Activated T-cell treated with anti-CD3 and anti-CD28 coated beads, Interleukin-2, amount 50 U/mL, for 24 hours (primary cell): Measurements from ENCODE around the gene WDR88.
"Not testable (repeated sequence)": the region's sequence is repeated elsewhere in the genome, so short reads cannot be mapped to it uniquely, and the experiment has no call there.

Experiments
- DNase-seq: peaks from one replicate; pipeline ENCODE4 v3.0.0-alpha.2; 2020
- H3K27ac Mint-ChIP-seq: 2 replicates; pipeline ENCODE4 v1.8.0; 2020; ENCODE audit warnings: mild to moderate bottlenecking, mixed read lengths
- H3K27me3 Mint-ChIP-seq: 2 replicates; pipeline ENCODE4 v1.8.0; 2020; ENCODE audit warnings: mixed read lengths
- H3K36me3 Mint-ChIP-seq: 2 replicates; pipeline ENCODE4 v1.8.0; 2020; ENCODE audit warnings: low read depth, mixed read lengths
- H3K4me1 Mint-ChIP-seq: 2 replicates; pipeline ENCODE4 v1.8.0; 2020; ENCODE audit warnings: low read depth, mixed read lengths
- H3K4me3 Mint-ChIP-seq: 2 replicates; pipeline ENCODE4 v1.8.0; 2020; ENCODE audit warnings: mild to moderate bottlenecking, moderate library complexity, mixed read lengths
- H3K9me3 Mint-ChIP-seq: 2 replicates; pipeline ENCODE4 v1.8.0; 2020; ENCODE audit warnings: mixed read lengths

The WDR88 gene

GRCh38 chr19:33171916-33172359 lies 40.0 kb downstream of the WDR88 start:
- Mint-ChIP-seq H3K4me3 (no peak overlapping the region), H3K27ac (no peak overlapping the region), H3K9me3 (peaks cover 13% of the 10 kb centered on the region), H3K36me3 (peaks cover 24% of the 10 kb centered on the region), H3K4me1 (peaks cover 40% of the 10 kb centered on the region), H3K27me3 (peaks cover 2% of the 10 kb centered on the region)
- DNase-seq, result no peak

DNA sequence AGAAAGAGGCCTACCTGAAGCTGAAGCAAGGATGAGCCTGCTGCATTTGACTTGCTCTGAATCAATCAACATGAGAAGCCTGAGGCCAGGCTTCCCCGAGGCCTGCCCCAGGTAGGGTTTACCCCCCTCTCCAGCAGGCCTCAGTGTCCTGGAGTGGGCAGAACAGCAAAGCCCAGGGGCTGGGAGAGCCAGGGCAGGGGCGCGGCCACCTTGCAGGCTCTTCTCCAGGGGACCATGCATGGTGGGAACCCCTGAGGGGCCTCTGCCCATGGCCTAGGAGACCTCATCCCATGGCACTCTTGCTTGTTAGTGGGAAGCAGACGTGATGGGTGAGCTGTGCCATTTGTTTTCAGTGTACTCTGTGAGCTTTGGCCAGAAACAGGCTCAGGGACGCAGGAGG lies 42.3 kb downstream of the WDR88 start:
- peaks cover under 1% of the 10 kb centered on the region for H3K9me3 Mint-ChIP-seq
- H3K4me3 Mint-ChIP-seq, result no peak overlapping the region
- peaks cover 2% of the 10 kb centered on the region for H3K27me3 Mint-ChIP-seq
- peaks cover 16% of the 10 kb centered on the region for H3K36me3 Mint-ChIP-seq
- DNase-seq, result no peak
- H3K27ac Mint-ChIP-seq, result no peak overlapping the region
- H3K4me1 Mint-ChIP-seq, result peaks cover 51% of the 10 kb centered on the region

DNA sequence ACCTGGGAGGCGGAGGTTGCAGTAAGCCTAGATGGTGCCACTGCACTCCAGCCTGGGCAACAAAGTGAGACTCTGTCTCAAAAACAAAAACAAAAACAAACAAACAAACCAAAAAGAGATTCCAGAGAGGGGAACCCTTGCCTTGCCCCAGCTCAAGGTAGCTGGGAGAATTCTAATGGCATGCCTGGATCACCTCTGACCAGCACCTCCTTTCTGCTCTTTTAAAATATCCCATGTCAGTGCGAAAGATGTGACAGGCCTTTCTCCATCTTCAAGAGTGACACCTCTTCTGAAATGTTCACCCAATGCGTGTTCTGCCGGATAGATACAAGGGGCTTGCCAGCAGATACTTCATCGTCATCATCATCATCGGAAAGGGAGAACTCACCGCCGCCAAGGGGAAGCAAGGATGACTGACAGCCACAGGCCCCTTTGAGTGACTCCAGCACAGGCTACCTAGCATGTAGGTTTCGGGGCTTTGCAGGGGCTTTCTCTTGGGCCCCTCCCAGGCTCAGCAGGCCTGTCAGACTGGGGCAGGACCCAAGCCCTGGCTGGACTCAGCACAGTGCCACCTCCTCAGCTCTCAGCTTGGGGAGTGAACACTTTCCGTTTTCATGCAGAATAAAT lies 43.4 kb downstream of the WDR88 start:
- Mint-ChIP-seq H3K9me3 (no peaks in the 10 kb centered on the region), H3K27me3 (peaks cover 2% of the 10 kb centered on the region), H3K4me3 (peak overlapping the region; percentile 94), H3K27ac (peak overlapping the region; percentile 97), H3K36me3 (peaks cover 14% of the 10 kb centered on the region), H3K4me1 (peaks cover 51% of the 10 kb centered on the region)
- DNase-seq, result no peak

DNA sequence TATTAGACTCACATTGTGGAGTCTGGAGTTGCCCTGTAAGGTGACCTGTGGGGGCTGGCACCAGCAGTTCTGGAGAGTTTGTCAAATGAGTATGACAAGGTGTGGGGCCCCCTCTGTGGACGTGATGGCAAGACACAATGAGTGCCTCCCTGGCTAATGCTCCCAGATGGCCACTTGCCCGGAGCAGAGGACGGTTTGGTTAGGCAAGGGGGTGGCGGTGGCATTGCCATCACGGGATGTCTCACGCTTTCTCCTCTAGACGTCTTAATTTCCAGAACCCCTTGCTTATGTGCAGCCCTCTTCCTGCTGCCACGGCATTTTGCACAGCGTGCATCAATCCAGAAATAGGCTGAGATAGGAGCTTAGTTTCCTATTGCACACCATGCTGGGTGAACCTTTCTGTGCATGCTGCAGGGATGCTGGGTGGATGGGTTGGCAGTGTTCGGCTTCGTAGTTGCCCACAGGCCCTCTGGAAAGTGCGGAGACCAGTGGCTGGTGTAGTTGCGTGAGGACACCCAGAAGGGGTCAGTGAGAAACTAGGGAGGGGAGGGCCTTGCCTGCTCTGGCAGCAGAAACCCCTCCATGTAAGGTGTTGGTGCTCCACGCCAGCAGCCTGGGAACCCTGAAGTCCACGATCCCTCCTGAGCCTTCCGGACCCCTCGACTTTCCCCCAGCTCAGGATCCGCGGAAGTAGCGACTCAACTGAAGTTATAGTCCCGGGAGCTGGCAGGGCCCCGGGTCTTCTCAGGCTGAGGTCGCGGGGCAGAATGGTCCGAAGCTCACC lies 44.2 kb downstream of the WDR88 start:
- no peak for DNase-seq
- Mint-ChIP-seq H3K9me3 (no peaks in the 10 kb centered on the region), H3K36me3 (peaks cover 14% of the 10 kb centered on the region), H3K4me3 (peak overlapping the region; percentile 94), H3K27me3 (peaks cover 2% of the 10 kb centered on the region), H3K4me1 (peaks cover 51% of the 10 kb centered on the region), H3K27ac (peak overlapping the region; percentile 97)

- Mint-ChIP-seq H3K4me1 (peaks cover 51% of the 10 kb centered on the region), H3K9me3 (no peaks in the 10 kb centered on the region), H3K36me3 (peaks cover 14% of the 10 kb centered on the region), H3K27me3 (peaks cover 2% of the 10 kb centered on the region), H3K27ac (peak overlapping the region; percentile 97), H3K4me3 (peak overlapping the region; percentile 94)
- DNase-seq, result peak; percentile 99
These were observed 44.9 kb downstream of the WDR88 start for GRCh38 chr19:33176670-33177416.

- peak overlapping the region; percentile 94 for H3K4me3 Mint-ChIP-seq
- peaks cover 2% of the 10 kb centered on the region for H3K27me3 Mint-ChIP-seq
- peaks cover 9% of the 10 kb centered on the region for H3K36me3 Mint-ChIP-seq
- peak overlapping the region; percentile 97 for H3K27ac Mint-ChIP-seq
- peaks cover 45% of the 10 kb centered on the region for H3K4me1 Mint-ChIP-seq
- H3K9me3 Mint-ChIP-seq, result no peaks in the 10 kb centered on the region
- DNase-seq, result no peak
These were observed 45.6 kb downstream of the WDR88 start for GRCh38 chr19:33177417-33177979.

DNA sequence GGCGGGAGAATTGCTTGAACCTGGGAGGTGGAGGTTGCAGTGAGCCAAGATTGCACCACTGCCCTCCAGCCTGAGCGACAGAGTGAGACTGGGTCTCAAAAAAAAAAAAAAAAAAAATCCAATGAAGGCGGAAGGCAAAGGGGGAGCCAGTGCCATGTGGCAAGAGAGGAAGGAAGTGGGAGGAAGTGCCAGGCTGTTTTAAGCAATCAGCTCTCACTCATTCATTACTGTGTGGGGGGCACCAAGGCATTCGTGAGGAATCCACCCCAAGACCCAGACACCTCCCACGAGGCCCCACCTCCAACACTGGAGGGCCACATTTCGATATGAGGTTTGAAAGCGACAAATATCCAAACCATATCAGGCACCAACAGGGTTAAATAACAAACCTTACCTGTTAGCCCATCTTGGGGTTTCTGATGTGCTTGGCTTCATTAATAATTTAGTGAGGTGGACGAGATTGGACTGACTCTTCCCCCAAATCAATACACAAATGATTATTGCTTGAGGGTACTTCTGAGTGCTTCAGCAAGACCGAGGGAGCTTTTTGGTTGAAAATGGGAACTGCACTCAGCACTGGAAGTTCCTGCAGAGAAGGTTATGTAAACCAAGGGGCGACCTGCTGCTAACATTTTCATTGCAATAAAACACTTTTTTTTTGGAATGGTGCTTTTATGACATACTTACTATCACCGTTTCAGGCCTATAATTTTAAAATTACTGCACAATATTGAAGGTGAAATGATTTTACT lies 54.7 kb downstream of the WDR88 start:
- no peak for DNase-seq
- peaks cover 10% of the 10 kb centered on the region for H3K4me1 Mint-ChIP-seq
- no peak overlapping the region for H3K4me3 Mint-ChIP-seq
- no peaks in the 10 kb centered on the region for H3K9me3 Mint-ChIP-seq
- peaks cover 7% of the 10 kb centered on the region for H3K27me3 Mint-ChIP-seq
- no peak overlapping the region for H3K27ac Mint-ChIP-seq
- H3K36me3 Mint-ChIP-seq, result no peaks in the 10 kb centered on the region

DNA sequence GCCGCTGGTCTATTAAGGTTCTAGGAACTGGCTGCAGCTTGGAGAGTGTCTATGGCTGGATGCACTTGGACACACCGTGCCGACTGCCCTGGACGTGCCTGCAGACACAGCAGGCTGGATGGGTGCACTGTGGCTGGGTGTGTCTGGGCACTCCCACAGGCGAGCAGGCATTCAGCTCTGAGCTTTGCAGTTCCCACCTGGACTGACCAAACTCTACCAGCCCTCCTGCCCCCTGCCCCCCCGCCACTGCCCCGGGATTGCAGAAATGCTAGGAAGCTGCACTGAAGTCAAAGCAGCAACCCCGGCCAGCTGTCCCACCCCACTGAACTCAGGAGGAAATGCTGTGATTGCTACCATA lies 55.2 kb downstream of the WDR88 start:
- no peak overlapping the region for H3K4me3 Mint-ChIP-seq
- peaks cover 13% of the 10 kb centered on the region for H3K27me3 Mint-ChIP-seq
- H3K36me3 Mint-ChIP-seq, result no peaks in the 10 kb centered on the region
- DNase-seq, result no peak
- H3K27ac Mint-ChIP-seq, result no peak overlapping the region
- peaks cover 10% of the 10 kb centered on the region for H3K4me1 Mint-ChIP-seq
- H3K9me3 Mint-ChIP-seq, result no peaks in the 10 kb centered on the region

DNA sequence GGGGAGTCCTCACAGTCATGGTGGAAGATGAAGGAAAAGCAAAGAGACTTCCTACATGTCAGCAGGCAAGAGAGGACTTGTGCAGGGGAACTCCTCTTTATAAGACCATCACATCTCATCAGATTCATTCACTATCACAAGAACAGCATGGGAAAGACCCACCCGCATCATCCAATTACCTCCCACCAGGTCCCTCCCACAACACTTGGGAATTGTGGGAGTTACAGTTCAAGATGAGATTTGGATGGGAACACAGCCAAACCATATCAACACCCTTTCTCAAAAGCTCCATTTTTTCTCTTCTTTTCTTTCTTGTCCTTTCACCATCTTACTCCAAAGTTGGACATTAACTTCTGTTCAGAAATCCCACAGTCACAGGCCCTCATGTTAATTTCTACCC lies 57.5 kb downstream of the WDR88 start:
- Mint-ChIP-seq H3K36me3 (no peaks in the 10 kb centered on the region), H3K9me3 (no peaks in the 10 kb centered on the region), H3K4me1 (peaks cover 11% of the 10 kb centered on the region), H3K27me3 (peaks cover 30% of the 10 kb centered on the region), H3K27ac (no peak overlapping the region), H3K4me3 (no peak overlapping the region)
- DNase-seq, result no peak

DNA sequence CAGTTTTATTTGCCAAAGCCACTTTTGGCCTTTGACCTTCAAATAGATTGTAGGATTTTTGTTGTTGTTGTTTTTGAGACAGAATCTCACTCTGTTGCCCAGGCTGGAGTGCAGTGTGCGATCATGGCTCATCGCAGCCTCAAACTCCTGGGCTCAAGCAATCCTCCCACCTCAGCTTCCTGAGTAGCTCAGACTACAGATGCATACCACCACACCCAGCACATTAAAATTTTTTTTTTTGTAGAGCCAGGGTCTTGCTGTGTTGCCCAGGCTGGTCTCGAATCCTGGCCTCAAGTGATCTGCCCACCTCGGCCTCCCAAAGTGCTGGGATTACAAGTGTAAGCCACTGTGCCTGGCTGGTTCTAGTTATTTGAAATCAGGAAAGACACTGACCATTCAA lies 59.2 kb downstream of the WDR88 start:
- not testable (repeated sequence) for H3K9me3 Mint-ChIP-seq
- H3K27me3 Mint-ChIP-seq, result peaks cover 40% of the 10 kb centered on the region

DNA sequence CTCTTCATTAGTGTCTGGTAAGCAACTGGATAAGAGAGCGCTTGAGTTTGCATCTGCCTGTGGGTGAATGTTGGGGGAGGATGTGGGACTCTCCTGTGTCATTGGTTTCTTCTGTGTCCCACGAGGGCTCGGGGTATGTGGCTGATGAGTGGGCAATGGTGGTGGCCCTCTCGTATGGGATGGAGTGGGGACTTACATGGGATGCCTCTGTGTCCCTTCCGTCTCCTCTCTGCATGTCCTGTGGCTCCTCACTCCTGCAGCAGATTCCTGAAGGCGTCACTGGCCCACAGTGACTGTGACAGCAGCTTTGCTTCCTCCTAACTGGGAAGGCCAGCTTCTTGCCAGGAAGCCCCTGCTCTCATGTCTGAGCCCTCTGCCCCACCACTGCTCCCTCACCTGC lies 59.6 kb downstream of the WDR88 start:
- no peak for DNase-seq
- Mint-ChIP-seq H3K36me3 (no peaks in the 10 kb centered on the region), H3K4me1 (peaks cover 8% of the 10 kb centered on the region), H3K9me3 (no peaks in the 10 kb centered on the region), H3K4me3 (no peak overlapping the region), H3K27me3 (peaks cover 43% of the 10 kb centered on the region), H3K27ac (no peak overlapping the region)

More for the DNA sequence above, 59.2 kb downstream of the WDR88 start:
- not testable (repeated sequence) for H3K4me3 Mint-ChIP-seq, H3K27ac Mint-ChIP-seq, H3K36me3 Mint-ChIP-seq, DNase-seq
- H3K4me1 Mint-ChIP-seq, result peaks cover 11% of the 10 kb centered on the region

- Mint-ChIP-seq H3K9me3 (no peaks in the 10 kb centered on the region), H3K27me3 (peaks cover 48% of the 10 kb centered on the region), H3K27ac (no peak overlapping the region), H3K4me3 (no peak overlapping the region), H3K4me1 (peaks cover 3% of the 10 kb centered on the region), H3K36me3 (no peaks in the 10 kb centered on the region)
- DNase-seq, result no peak
These were observed 60.1 kb downstream of the WDR88 start for GRCh38 chr19:33192010-33192409.

DNA sequence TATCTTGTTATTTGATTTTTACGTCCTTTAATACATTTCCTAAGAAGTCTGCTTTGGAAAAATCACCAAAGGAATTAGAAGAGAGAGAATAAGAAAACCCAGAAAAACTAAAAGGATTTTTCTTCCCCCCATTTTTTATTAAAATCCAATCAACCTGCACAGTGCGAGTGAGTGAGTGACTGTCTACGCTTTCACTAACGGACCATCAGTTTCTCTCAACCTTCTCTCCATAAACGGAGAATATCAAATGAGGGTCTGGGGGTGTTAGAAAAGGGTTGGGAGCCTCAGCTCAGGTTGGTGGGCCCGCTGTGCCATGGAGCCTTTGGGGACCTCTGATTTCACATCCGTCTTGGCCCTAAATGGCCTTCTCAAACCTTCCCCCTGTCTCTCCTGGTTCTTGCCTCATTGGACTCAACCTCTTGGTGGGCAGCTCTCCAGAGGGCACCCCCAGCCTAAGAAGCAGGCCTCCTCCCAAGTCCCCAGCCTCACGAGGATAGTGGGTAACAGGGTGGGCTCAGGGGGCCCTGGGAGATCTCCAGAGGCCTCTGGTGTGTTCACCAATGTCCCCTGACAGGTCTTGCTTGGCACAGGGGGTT lies 61.5 kb downstream of the WDR88 start:
- DNase-seq, result no peak
- Mint-ChIP-seq H3K27ac (no peak overlapping the region), H3K4me3 (peak overlapping the region; percentile 52), H3K27me3 (peaks cover 58% of the 10 kb centered on the region), H3K4me1 (peaks cover 3% of the 10 kb centered on the region), H3K36me3 (no peaks in the 10 kb centered on the region), H3K9me3 (no peaks in the 10 kb centered on the region)
